ENCODE data around the gene SRP68. TPM values are rescaled to one million over a fixed set of nuclear protein-coding genes. Genes with fewer than 3 reads are reported as not detected.

SRP68 gene
- total and polyA plus RNA-seq, 4 donors, result 17.7 to 36.7 (median 28.7) TPM

DNA sequence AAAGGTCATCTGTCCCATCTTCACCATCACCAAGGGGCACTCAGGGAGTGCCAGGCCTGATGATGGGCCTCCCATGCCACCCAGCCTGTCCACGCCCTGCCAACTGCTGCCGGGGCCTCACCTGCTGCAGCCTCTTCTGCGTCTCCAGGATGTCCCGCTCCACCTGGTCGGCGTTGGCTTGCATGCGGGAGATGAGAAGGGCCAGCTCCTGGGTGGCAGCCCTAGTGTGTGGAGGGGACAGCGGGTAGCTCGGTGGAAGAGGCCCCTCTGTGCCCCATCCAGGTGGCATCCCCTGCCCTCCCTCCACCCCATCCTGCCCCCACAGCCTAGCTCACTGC, 48.4 kb downstream of the SRP68 start:
- no peak for DNase-seq (ENCODE audit: low spot score)
- Histone ChIP-seq H3K27ac (ENCODE audit: low read depth in 1 of 2, low read length in 2 of 2) (no peak overlapping the region), H3K4me3 (ENCODE audit: low read depth in 1 of 3, low read length in 3 of 3) (no peak overlapping the region), H3K9ac (ENCODE audit: low read depth in 1 of 2, low read length in 2 of 2) (no peak overlapping the region), H3K27me3 (ENCODE audit: control insufficient read depth in 4 of 4, insufficient read depth in 4 of 4, low read length in 3 of 4) (no peaks in the 10 kb centered on the region), H3K9me3 (ENCODE audit: control insufficient read depth in 4 of 4, low read length in 3 of 4) (no peaks in the 10 kb centered on the region), H3K36me3 (ENCODE audit: control insufficient read depth in 4 of 4, insufficient read depth in 3 of 4, low read depth in 1 of 4, low read length in 3 of 4) (no peaks in the 10 kb centered on the region), H3K4me1 (ENCODE audit: control insufficient read depth in 4 of 4, insufficient read depth in 4 of 4, low read length in 3 of 4) (no peaks in the 10 kb centered on the region)
- 89% methylated on average over 9 of the region's 9 CpGs for WGBS
- TF ChIP-seq NR2F2 (IDR thresholded peaks at IDR 0.05), result no peak
- TF ChIP-seq JUND (IDR thresholded peaks at IDR 0.05), result no peak
- no peak for TF ChIP-seq SP1 (IDR thresholded peaks at IDR 0.05)
- TF ChIP-seq, protein P1, sequence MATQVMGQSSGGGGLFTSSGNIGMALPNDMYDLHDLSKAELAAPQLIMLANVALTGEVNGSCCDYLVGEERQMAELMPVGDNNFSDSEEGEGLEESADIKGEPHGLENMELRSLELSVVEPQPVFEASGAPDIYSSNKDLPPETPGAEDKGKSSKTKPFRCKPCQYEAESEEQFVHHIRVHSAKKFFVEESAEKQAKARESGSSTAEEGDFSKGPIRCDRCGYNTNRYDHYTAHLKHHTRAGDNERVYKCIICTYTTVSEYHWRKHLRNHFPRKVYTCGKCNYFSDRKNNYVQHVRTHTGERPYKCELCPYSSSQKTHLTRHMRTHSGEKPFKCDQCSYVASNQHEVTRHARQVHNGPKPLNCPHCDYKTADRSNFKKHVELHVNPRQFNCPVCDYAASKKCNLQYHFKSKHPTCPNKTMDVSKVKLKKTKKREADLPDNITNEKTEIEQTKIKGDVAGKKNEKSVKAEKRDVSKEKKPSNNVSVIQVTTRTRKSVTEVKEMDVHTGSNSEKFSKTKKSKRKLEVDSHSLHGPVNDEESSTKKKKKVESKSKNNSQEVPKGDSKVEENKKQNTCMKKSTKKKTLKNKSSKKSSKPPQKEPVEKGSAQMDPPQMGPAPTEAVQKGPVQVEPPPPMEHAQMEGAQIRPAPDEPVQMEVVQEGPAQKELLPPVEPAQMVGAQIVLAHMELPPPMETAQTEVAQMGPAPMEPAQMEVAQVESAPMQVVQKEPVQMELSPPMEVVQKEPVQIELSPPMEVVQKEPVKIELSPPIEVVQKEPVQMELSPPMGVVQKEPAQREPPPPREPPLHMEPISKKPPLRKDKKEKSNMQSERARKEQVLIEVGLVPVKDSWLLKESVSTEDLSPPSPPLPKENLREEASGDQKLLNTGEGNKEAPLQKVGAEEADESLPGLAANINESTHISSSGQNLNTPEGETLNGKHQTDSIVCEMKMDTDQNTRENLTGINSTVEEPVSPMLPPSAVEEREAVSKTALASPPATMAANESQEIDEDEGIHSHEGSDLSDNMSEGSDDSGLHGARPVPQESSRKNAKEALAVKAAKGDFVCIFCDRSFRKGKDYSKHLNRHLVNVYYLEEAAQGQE (IDR thresholded peaks at IDR 0.05), result no peak
- no peak for TF ChIP-seq HNF4A (conservative IDR thresholded peaks at IDR 0.05)
- TF ChIP-seq RAD21 (IDR thresholded peaks at IDR 0.05), result no peak
- TF ChIP-seq, protein P2, sequence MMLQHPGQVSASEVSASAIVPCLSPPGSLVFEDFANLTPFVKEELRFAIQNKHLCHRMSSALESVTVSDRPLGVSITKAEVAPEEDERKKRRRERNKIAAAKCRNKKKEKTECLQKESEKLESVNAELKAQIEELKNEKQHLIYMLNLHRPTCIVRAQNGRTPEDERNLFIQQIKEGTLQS (IDR thresholded peaks at IDR 0.05), result no peak
- TF ChIP-seq, protein P3, sequence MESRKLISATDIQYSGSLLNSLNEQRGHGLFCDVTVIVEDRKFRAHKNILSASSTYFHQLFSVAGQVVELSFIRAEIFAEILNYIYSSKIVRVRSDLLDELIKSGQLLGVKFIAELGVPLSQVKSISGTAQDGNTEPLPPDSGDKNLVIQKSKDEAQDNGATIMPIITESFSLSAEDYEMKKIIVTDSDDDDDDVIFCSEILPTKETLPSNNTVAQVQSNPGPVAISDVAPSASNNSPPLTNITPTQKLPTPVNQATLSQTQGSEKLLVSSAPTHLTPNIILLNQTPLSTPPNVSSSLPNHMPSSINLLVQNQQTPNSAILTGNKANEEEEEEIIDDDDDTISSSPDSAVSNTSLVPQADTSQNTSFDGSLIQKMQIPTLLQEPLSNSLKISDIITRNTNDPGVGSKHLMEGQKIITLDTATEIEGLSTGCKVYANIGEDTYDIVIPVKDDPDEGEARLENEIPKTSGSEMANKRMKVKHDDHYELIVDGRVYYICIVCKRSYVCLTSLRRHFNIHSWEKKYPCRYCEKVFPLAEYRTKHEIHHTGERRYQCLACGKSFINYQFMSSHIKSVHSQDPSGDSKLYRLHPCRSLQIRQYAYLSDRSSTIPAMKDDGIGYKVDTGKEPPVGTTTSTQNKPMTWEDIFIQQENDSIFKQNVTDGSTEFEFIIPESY (IDR thresholded peaks at IDR 0.05), result no peak
- TF ChIP-seq, protein P4, sequence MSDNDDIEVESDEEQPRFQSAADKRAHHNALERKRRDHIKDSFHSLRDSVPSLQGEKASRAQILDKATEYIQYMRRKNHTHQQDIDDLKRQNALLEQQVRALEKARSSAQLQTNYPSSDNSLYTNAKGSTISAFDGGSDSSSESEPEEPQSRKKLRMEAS (IDR thresholded peaks at IDR 0.05), result no peak
- TF ChIP-seq HNF4G (IDR thresholded peaks at IDR 0.05), result no peak
- TF ChIP-seq, protein P5, sequence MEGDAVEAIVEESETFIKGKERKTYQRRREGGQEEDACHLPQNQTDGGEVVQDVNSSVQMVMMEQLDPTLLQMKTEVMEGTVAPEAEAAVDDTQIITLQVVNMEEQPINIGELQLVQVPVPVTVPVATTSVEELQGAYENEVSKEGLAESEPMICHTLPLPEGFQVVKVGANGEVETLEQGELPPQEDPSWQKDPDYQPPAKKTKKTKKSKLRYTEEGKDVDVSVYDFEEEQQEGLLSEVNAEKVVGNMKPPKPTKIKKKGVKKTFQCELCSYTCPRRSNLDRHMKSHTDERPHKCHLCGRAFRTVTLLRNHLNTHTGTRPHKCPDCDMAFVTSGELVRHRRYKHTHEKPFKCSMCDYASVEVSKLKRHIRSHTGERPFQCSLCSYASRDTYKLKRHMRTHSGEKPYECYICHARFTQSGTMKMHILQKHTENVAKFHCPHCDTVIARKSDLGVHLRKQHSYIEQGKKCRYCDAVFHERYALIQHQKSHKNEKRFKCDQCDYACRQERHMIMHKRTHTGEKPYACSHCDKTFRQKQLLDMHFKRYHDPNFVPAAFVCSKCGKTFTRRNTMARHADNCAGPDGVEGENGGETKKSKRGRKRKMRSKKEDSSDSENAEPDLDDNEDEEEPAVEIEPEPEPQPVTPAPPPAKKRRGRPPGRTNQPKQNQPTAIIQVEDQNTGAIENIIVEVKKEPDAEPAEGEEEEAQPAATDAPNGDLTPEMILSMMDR (IDR thresholded peaks at IDR 0.05; ENCODE audit: low read depth, low read length, missing input control), result no peak
- TF ChIP-seq YY1 (IDR thresholded peaks at IDR 0.05), result no peak
- TF ChIP-seq RXRA (IDR thresholded peaks at IDR 0.05), result no peak
- TF ChIP-seq TAF1 (conservative IDR thresholded peaks at IDR 0.05), result no peak
- TF ChIP-seq EGR1 (IDR thresholded peaks at IDR 0.05; ENCODE audit: low read depth in 2 of 2), result no peak
